ENCODE results near the gene ANKRD13A.

DNA sequence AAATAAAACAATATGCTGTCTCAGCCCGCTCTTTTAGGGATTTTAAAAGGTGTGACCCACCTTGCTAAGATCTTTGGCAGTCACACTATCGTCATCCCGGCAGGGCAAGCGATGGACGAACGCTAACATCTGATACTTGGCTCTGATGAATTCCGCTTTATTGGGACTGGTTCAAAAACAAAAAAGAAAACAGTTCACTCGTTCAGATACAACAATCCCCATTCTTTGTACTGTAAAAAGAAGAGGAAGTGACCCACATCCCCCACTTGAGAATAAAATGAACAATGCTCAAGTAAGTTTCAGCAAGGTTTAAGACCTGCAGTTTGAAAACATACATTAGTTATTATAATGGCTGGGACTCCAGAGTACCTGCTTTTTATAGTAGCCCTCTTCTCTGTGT, 10.3 kb upstream of the ANKRD13A start:
- TF ChIP-seq POLR2AphosphoS5 (IDR thresholded peaks at IDR 0.05) = no peak
- TF ChIP-seq, protein P1, sequence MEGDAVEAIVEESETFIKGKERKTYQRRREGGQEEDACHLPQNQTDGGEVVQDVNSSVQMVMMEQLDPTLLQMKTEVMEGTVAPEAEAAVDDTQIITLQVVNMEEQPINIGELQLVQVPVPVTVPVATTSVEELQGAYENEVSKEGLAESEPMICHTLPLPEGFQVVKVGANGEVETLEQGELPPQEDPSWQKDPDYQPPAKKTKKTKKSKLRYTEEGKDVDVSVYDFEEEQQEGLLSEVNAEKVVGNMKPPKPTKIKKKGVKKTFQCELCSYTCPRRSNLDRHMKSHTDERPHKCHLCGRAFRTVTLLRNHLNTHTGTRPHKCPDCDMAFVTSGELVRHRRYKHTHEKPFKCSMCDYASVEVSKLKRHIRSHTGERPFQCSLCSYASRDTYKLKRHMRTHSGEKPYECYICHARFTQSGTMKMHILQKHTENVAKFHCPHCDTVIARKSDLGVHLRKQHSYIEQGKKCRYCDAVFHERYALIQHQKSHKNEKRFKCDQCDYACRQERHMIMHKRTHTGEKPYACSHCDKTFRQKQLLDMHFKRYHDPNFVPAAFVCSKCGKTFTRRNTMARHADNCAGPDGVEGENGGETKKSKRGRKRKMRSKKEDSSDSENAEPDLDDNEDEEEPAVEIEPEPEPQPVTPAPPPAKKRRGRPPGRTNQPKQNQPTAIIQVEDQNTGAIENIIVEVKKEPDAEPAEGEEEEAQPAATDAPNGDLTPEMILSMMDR (IDR thresholded peaks at IDR 0.05) = no peak
- no peak for TF ChIP-seq POLR2A (IDR thresholded peaks at IDR 0.05)

Data from breast epithelium (tissue), 3 donors.